Spleen (tissue), 11 donors: ENCODE results near the gene DOCK9. TPM values are rescaled to one million over a fixed set of nuclear protein-coding genes. Genes with fewer than 3 reads are reported as not detected.

Source experiments
- DNase-seq: peaks from one replicate; pipeline ENCODE4 v3.0.0-alpha.2; 2020
- H3K27ac ChIP-seq, 8 donors: fragments of 200-600 bp; sonication (generic) in 7 of 8; 1 replicate in 4 of 8; 2 replicates in 4 of 8; pipeline versions ENCODE4 v1.5.0 to v1.8.0; 2016 to 2021; ENCODE audit warnings: inconsistent platforms in 4 of 8, mild to moderate bottlenecking in 4 of 8, moderate library complexity in 1 of 8
- H3K27me3 ChIP-seq, 7 donors: fragments of 200-600 bp; sonication (generic) in 6 of 7; replicated peaks in 1 of 7; 1 replicate in 4 of 7; 2 replicates in 3 of 7; pipeline versions ENCODE4 v1.5.0 to v1.8.0; 2016 to 2021; ENCODE audit warnings: inconsistent platforms in 3 of 7, mild to moderate bottlenecking in 1 of 7
- H3K36me3 ChIP-seq, 6 donors: fragments of 200-600 bp; sonication (generic) in 5 of 6; 1 replicate in 4 of 6; 2 replicates in 2 of 6; pipeline versions ENCODE4 v1.5.0 to v1.8.0; 2016 to 2021; ENCODE audit warnings: inconsistent platforms in 2 of 6
- H3K4me1 ChIP-seq, 6 donors: fragments of 200-600 bp; sonication (generic) in 5 of 6; 1 replicate in 3 of 6; 2 replicates in 3 of 6; pipeline versions ENCODE4 v1.5.0 to v1.8.0; 2016 to 2021; ENCODE audit warnings: inconsistent platforms in 3 of 6
- H3K4me3 ChIP-seq, 8 donors: fragments of 200-600 bp; sonication (generic) in 7 of 8; 1 replicate in 4 of 8; 2 replicates in 4 of 8; pipeline versions ENCODE4 v1.5.0 to v1.8.0; 2016 to 2021; ENCODE audit warnings: inconsistent platforms in 4 of 8, mild to moderate bottlenecking in 4 of 8, moderate library complexity in 2 of 8
- H3K9me3 ChIP-seq, 8 donors: fragments of 200-600 bp; sonication (generic) in 7 of 8; 1 replicate in 4 of 8; 2 replicates in 4 of 8; pipeline versions ENCODE4 v1.5.0 to v1.8.0; 2016 to 2021; ENCODE audit warnings: inconsistent platforms in 4 of 8
- POLR2A ChIP-seq, 3 donors: fragments of 450-650 bp; IDR thresholded peaks; one replicate each; pipeline ENCODE4 v1.5.1; 2017; ENCODE audit warnings: antibody characterized with exemption in 3 of 3, mild to moderate bottlenecking in 1 of 3
- POLR2AphosphoS5 ChIP-seq, 3 donors: sonication (generic); formaldehyde crosslinking; IDR thresholded peaks; one replicate each; pipeline ENCODE4 v1.5.1; 2017; ENCODE audit warnings: antibody characterized with exemption in 3 of 3
- WGBS, 5 donors: extraction: QIAGEN DNeasy Blood & Tissue Kit in 3 of 5; methylation state at CpG; one replicate each; pipeline versions ENCODE4 v1.1.5 to v1.1.7; 2013 to 2018; 5-methylcytosine and 5-hydroxymethylcytosine counted together
- intact Hi-C: fragments of 100-400 bp; cut with DNase I; formaldehyde crosslinking; loops from one replicate; pipeline ENCODE4 v1.15.0; 2023; ENCODE audit warnings: low total_unique reads
- polyA plus RNA-seq, 3 donors: library from polyadenylated mRNA; stranded (reverse); fragments of 200-250 nt; gene quantifications; one replicate each; pipeline ENCODE4 v1.2.1, GENCODE V29; 2013
- total RNA-seq, 7 donors: library from RNA; depleted of rRNA in 3 of 7; stranded (reverse); fragments of >200 nt in 3 of 7; fragmentation: NEBNext Ultra II Directional in 4 of 7; extraction: Animal tissue kit (Norgen Biotek cat#: 25700) in 4 of 7; gene quantifications; one replicate each; pipeline versions ENCODE4 v1.1.0 to v1.2.1, GENCODE V29; 2016 to 2021
- TF ChIP-seq, protein P1 (sequence below), 11 experiments: fragments of 200-600 bp in 7 of 11; fragments of 450-650 bp in 4 of 11; sonication (generic) in 4 of 11; IDR thresholded peaks in 8 of 11; conservative IDR thresholded peaks in 3 of 11; 1 replicate in 7 of 11; 2 replicates in 4 of 11; pipeline versions ENCODE4 v1.4.0 to v1.8.0; 2016 to 2021; ENCODE audit warnings: antibody characterized with exemption in 11 of 11, inconsistent platforms in 4 of 11, mild to moderate bottlenecking in 1 of 11
- donor health status: healthy with polysubstance abuse.
- donor health status: DM: no; HTN: no; CAD: no; lungs with moderate emphysema.
- donor health status: DM: no; HTN: no; CAD: no.
- donor health status: Bipolar disorder and iron deficiency.
- donor health status: healthy.
- donor health status: DM: no; HTN: no; CAD: no.
- donor health status: DM: yes; HTN: yes; CAD: no.

Gene DOCK9
- total and polyA plus RNA-seq, 10 donors = 6.9 to 53.3 (median 47.6) TPM

DNA sequence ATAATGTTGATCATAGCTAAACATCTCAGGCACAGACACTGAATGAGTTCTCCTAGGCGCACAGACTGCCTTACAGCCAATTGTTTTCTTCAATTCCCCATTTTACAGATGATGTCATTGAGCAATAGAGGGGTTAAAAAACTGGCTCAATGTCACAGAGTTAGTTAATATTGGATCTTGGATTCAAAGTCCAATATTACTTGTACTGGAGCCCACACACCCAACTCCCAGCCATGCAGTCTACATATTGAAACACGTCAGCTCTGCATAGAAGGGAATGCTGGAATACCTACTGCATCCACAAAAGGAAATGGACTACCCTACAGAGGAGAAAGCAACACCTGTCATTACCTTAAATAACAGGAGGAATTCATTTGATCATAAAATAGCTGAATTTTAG, 149.2 kb downstream of the DOCK9 start:
- DNase-seq = no peak
- no peaks in the 10 kb centered on the region for H3K4me1 ChIP-seq
- H3K9me3 ChIP-seq = no peaks in the 10 kb centered on the region
- H3K4me3 ChIP-seq = no peak overlapping the region
- 93 to 98% (median 96%) methylated on average over 2 of the region's 2 CpGs for WGBS, 5 donors
- intact Hi-C loops = no loop called here
- no peaks in the 10 kb centered on the region for H3K27me3 ChIP-seq
- no peak for TF ChIP-seq POLR2AphosphoS5 (IDR thresholded peaks at IDR 0.05)
- TF ChIP-seq, protein P1, sequence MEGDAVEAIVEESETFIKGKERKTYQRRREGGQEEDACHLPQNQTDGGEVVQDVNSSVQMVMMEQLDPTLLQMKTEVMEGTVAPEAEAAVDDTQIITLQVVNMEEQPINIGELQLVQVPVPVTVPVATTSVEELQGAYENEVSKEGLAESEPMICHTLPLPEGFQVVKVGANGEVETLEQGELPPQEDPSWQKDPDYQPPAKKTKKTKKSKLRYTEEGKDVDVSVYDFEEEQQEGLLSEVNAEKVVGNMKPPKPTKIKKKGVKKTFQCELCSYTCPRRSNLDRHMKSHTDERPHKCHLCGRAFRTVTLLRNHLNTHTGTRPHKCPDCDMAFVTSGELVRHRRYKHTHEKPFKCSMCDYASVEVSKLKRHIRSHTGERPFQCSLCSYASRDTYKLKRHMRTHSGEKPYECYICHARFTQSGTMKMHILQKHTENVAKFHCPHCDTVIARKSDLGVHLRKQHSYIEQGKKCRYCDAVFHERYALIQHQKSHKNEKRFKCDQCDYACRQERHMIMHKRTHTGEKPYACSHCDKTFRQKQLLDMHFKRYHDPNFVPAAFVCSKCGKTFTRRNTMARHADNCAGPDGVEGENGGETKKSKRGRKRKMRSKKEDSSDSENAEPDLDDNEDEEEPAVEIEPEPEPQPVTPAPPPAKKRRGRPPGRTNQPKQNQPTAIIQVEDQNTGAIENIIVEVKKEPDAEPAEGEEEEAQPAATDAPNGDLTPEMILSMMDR (IDR thresholded peaks at IDR 0.05 in 8 of 11, conservative IDR thresholded peaks at IDR 0.05 in 3 of 11) = no peak
- no peak for TF ChIP-seq POLR2A (IDR thresholded peaks at IDR 0.05)
- no peak overlapping the region for H3K27ac ChIP-seq
- peaks cover 0 to 92% (median 26%) of the 10 kb centered on the region in 6 donors for H3K36me3 ChIP-seq

GRCh38 chr13:98827449-98827848, 150.4 kb downstream of the DOCK9 start:
- Histone ChIP-seq H3K4me3 (no peak overlapping the region), H3K27ac (no peak overlapping the region), H3K27me3 (no peaks in the 10 kb centered on the region), H3K9me3 (no peaks in the 10 kb centered on the region), H3K4me1 (no peaks in the 10 kb centered on the region), H3K36me3 (peaks cover 0 to 99% (median 32%) of the 10 kb centered on the region in 6 donors)
- no peak for TF ChIP-seq POLR2AphosphoS5 (IDR thresholded peaks at IDR 0.05)
- WGBS, 5 donors = 80 to 87% (median 80%) methylated on average over 14 of the region's 14 CpGs
- intact Hi-C loops = no loop called here
- no peak for DNase-seq

DNA sequence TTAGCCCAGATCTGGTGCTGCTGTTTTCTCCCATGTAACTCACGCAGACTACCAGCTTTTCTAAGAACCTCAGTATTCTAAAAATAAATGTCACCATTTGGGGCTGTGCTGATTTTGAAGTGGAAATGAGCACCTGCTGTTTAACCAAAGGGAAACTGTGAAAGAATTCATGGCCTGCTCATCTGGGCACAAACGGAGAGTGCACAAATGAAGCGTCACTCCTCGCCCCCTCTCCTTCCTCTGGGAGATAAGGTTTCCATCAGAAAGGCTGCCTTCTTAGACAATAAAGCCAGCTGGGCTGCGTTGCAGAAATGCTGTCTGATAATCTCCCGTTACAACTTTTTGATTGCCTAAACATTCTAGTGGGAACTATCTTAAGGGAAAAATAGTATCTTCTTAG, 151.7 kb downstream of the DOCK9 start:
- Histone ChIP-seq H3K9me3 (no peaks in the 10 kb centered on the region), H3K4me3 (no peak overlapping the region), H3K36me3 (peaks cover 0 to 99% (median 31%) of the 10 kb centered on the region in 6 donors), H3K27me3 (no peaks in the 10 kb centered on the region), H3K27ac (no peak overlapping the region), H3K4me1 (peaks cover 0 to 5% (median 0%) of the 10 kb centered on the region in 6 donors)
- no peak for DNase-seq
- WGBS, 5 donors = 58 to 80% (median 76%) methylated on average over 6 of the region's 6 CpGs
- intact Hi-C loops = no loop called here
- TF ChIP-seq POLR2AphosphoS5 (IDR thresholded peaks at IDR 0.05) (no peak), POLR2A (IDR thresholded peaks at IDR 0.05) (no peak)
- TF ChIP-seq, protein P1 (IDR thresholded peaks at IDR 0.05 in 8 of 11, conservative IDR thresholded peaks at IDR 0.05 in 3 of 11) = no peak

DNA sequence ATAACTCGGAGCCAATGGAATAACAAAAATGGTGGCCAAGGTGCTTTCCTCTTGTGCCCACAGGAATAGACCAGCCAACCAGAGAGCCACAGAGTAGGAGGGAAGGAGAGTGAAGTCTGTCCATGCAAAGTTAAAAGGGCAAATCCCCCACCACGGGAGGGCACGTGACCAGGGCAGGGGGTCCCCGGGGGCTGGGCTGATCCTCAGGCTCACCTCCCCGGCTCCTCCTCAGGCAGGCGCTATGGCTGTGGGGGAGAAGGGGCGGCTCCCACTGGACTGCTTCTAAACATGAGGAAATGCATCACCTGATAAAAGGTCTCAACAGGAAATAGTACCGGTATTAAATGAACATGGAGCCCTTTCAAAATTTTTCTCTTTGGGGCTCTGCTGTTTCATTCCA, 152.2 kb downstream of the DOCK9 start:
- Histone ChIP-seq H3K27me3 (no peaks in the 10 kb centered on the region), H3K4me3 (no peak overlapping the region), H3K36me3 (peaks cover 0 to 99% (median 28%) of the 10 kb centered on the region in 6 donors), H3K27ac (no peak overlapping the region), H3K9me3 (no peaks in the 10 kb centered on the region), H3K4me1 (peaks cover 0 to 5% (median 0%) of the 10 kb centered on the region in 6 donors)
- 43 to 62% (median 51%) methylated on average over 8 of the region's 8 CpGs for WGBS, 5 donors
- TF ChIP-seq POLR2AphosphoS5 (IDR thresholded peaks at IDR 0.05) (no peak), POLR2A (IDR thresholded peaks at IDR 0.05) (no peak)
- TF ChIP-seq, protein P1 (IDR thresholded peaks at IDR 0.05 in 8 of 11, conservative IDR thresholded peaks at IDR 0.05 in 3 of 11) = no peak
- intact Hi-C loops = no loop called here
- no peak for DNase-seq
